Right forelimb (tissue), 1 donor: ENCODE data around the gene FBXO3.
"Not testable (repeated sequence)": the region's sequence is repeated elsewhere in the genome, so short reads cannot be mapped to it uniquely, and the experiment has no call there.

Source experiments
- DNase-seq: peaks from one replicate; pipeline ENCODE4 v3.0.0-alpha.2; 2018

Gene FBXO3, protein sequence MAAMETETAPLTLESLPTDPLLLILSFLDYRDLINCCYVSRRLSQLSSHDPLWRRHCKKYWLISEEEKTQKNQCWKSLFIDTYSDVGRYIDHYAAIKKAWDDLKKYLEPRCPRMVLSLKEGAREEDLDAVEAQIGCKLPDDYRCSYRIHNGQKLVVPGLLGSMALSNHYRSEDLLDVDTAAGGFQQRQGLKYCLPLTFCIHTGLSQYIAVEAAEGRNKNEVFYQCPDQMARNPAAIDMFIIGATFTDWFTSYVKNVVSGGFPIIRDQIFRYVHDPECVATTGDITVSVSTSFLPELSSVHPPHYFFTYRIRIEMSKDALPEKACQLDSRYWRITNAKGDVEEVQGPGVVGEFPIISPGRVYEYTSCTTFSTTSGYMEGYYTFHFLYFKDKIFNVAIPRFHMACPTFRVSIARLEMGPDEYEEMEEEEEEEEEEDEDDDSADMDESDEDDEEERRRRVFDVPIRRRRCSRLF

GRCh38 chr11:33773987-33774735, at the start of gene FBXO3:
Gene FBXO3, minus strand, starts transcription at chr11:33774520. Its CDS starts 23 bp downstream, at chr11:33774497.
- peak; percentile 94 for DNase-seq

DNA sequence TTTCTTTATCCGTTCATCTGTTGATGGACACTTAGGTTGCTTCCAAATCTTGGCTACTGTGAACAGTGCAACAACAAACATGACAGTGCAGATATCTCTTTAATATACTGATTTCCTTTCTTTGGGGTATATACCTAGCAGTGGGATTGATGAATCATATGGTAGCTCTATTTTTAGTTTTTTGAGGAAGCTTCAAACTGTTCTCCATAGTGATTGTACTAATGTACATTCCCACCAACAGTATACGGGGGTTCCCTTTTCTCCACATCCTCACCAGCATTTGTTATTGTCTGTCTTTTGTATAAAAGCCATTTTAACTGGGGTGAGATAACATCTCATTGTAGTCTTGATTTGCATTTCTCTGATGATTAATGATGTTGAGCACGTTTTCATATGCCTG, 48.7 kb upstream of the FBXO3 start:
- not testable (repeated sequence) for DNase-seq

DNA sequence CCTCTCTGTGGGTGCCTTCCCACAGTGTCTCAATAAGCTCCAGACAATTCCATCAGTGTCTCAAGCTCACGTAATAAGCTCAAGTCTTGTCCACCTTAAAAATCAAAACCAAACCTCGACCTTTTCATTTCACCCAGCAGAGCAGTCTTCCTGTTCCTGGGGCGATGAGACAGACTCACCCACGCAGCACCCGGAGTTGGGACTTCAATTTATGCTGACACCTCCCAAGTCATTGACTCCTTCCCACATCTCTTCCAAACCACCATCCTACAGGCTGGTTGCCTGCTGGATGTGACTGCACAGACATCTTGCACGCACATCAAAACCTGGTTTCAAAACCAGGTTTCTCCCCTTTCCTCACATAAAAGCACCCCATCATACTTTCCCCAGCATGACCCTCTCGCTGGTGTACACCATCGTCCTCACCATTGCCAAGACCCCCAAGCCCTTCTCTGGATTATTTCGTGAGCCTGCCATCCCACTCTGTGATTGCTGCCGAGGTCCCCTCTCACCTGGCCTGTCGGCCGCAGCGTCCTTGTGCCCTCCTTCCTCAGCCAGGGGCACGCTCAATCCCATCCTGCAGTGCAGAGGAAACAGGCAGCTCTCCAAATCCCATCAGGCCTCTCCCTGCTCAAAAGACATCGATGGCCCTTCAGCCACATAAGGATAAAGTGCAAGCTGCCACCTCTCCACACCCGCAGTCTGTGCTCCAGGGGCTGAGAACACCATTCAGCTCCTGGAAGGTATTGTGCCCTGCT, 45.1 kb upstream of the FBXO3 start:
- no peak for DNase-seq

DNA sequence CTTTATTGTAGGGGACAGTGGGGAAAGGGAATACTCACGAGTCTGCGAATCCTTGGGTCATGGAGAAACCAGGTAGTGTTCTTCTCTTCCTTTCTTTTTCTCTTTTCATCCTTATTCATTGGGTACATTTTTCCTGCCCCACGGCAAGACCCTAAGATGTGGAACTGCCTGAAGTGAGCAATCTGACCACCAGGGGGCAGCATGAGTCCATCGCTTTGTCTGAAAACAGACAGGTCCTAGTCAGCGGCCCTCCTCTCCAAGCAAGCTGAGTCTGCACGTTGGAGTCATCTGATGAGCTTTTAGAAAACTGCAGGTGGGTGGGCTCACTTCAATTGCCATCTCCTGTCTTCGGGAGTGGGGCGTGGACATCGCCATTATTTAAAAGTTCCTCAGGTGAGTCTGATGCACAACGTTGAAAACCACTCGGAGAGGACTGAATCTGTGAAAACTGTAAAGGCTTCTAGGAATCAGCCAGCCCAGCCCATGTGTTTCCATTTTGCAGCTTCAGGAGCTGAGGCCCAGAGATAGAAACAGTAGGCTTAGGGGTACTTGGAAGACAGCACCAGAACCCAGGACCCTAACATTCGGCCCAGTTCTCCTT, 34.0 kb upstream of the FBXO3 start:
- peak; percentile 90 for DNase-seq

DNA sequence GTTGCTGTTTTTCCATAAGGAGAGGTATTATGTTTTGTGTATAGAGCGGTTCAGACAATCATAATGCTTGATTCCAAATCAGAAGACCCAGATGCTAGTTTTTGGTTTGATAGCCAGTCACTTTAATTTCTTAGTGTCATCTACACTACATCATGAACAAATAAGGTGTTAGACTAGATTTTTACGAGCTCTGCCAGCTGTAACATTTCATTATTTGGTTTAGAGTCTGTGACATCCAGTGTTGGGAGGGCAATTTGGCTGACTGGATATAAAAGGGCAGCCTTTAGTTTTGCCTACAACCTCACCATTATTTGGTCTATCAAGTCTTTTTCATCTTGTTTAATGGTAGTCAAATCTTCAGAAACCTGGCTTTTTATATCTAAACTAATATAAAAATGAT, 30.2 kb upstream of the FBXO3 start:
- no peak for DNase-seq

GRCh38 chr11:33802194-33802950, 28.1 kb upstream of the FBXO3 start:
- peak; percentile 80 for DNase-seq

GRCh38 chr11:33801821-33802193, 27.5 kb upstream of the FBXO3 start:
- no peak for DNase-seq

DNA sequence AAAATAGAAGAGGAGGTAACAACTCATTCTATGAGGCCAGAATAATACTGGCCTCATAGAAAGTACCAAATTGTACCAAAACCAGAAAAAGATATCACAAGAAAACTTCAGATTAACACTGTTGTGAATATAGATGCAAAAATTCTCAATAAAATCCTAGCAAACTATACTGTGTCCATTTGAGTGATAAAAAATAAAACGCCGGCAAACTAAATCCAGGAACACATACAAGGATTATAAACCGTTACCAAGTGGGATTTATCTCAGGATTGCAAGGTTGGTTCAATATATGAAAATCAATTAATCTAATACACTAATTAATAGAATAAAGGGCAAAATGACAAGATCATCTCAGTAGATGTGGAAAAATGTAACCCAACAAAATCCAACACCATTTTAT, 23.6 kb upstream of the FBXO3 start:
- DNase-seq = no peak

DNA sequence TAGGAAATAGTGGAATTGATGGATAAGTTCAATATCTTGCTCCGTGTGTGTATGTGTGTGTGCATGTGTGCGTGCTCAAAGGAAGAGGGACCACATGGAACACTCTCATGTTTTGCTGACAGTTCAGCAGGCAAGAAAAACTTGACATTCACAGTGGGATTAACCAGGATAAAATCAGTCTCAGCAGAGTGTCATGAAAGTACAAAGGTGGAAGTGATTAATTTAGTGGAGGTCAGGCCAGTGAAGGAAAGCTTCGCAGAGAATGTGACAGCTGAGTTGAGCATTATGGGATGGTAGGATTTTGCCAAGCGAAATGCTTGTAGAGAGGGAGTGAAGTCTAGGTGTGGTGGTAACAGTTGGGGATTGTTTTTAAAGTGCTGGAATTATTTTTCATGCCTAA, 15.7 kb upstream of the FBXO3 start:
- no peak for DNase-seq

GRCh38 chr11:33788095-33788494, 13.8 kb upstream of the FBXO3 start:
- DNase-seq = not testable (repeated sequence)

DNA sequence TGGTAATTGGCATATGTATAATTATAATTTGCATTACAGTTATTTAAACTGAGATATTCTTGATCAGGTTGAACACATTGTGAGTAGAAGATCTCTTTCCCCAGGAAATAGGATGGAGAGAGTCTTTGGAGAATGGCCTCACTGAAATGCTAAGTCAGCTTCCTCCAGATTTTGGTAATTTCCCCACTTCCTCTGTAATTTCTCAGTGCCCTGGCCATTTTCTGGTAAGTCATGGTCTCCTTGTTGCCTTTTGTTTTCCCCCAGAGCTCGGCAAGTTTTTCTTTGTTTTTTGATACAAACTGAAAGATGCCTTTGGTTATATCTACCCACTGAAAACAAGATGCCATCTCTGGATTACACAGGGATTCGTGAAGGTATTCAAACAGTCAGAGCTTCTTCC, 12.8 kb upstream of the FBXO3 start:
- no peak for DNase-seq

DNA sequence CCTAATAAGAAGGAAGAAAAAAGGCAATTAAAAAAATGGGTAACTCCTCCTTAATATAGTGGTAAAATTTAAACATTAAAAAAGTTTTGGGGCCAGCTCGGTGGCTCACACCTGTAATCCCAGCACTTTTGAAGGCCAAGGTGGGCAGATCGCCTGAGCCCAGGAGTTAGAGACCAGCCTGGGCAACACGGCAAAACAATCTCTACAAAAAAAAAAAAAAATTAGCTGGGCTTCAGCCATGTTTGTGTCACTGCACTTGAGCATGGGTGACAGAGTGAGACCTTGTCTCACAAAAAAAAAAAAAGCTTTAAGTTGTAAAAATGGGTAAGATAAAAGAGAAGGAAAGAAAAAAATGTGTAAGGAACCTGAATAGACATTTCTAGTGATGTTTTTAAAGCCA, 11.3 kb upstream of the FBXO3 start:
- no peak for DNase-seq

- no peak for DNase-seq
Observed at GRCh38 chr11:33779849-33780528, 5.7 kb upstream of the FBXO3 start.

DNA sequence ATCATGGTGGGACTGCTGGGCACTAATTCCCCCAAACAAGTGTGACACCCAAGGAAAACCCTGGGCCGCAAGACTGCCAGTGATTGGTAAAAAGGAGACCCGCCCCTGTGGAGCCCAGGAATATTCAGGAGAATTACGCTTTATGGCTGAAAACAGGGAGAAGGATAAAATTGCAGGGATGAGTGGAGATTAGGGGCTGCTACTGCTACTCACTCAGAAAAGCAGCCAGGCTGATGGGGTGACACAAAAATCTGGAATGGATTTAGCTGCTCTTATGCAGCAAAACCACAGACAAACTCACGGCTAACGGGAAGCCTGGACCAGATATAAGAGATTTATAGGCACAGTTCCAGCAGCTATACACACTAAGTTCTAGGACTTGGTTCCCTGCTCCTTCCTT, 4.4 kb upstream of the FBXO3 start:
- peak; percentile 51 for DNase-seq

GRCh38 chr11:33777906-33778305, 3.6 kb upstream of the FBXO3 start:
- no peak for DNase-seq

GRCh38 chr11:33775832-33776470, 1.6 kb upstream of the FBXO3 start:
- DNase-seq = no peak

- no peak for DNase-seq
Observed at GRCh38 chr11:33775467-33775807, 1.1 kb upstream of the FBXO3 start.

GRCh38 chr11:33774736-33775466, 581 bp upstream of the FBXO3 start:
- DNase-seq = no peak

DNA sequence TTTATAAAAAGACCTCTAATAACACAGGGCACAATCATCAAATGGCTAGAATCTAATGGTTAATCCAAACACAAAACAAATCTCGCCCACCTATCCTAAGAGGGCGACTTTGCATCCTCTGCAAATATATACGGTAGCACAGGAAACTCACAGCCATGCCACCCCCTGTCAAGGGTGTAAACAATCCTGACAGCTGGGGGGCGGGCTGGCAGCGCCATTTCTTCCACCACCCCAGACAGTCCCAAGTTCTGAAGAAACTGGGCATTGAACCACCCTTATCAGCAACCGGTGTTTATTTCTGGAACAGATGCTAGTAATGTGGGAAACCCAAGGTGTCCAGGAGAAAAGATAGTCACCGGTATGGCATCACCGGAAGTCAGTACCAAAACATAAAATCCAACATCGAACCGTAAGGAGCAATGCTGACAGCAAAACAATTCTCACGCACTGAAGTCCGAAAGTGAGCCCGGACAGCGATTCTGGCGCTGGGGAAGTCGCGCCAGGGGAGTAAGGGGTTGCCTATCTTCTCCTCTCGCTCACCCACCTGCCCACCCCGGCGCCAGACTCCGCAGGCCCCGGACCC, 825 bp downstream of the FBXO3 start:
- no peak for DNase-seq

DNA sequence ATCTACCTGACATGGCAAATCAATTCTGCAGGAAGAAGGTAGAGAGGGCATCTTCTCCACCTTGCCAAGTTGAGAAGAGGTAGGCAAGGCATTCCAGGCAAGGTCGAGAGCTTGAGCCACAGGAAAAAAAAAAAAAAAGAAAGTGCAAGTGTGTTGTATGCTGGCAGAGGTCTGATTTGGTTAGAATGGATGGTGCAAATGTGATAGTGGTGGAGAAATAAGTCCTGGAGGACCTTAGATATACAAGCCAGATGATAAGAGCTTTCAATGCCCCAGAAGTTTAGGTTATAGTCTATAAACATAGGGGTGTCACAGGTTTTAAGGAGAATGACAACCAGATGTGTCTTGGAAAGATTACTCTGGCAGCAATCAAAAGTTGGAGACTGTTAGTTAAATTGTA, 1.4 kb downstream of the FBXO3 start:
- no peak for DNase-seq
